Breast epithelium (tissue), 4 donors: Measurements from ENCODE around the gene INVS. TPM values are rescaled to one million over a fixed set of nuclear protein-coding genes. Genes with fewer than 3 reads are reported as not detected.
"Not testable (repeated sequence)": the region's sequence is repeated elsewhere in the genome, so short reads cannot be mapped to it uniquely, and the experiment has no call there.

Source experiments
- DNase-seq, 2 donors: peaks; one replicate each; pipeline ENCODE4 v3.0.0-alpha.2; 2019; ENCODE audit warnings: low spot score in 2 of 2
- H3K27ac ChIP-seq, 2 donors: fragments of 200-600 bp; sonication (generic) in 1 of 2; one replicate each; pipeline ENCODE4 v1.5.1; 2016 to 2019; ENCODE audit warnings: mild to moderate bottlenecking in 1 of 2
- H3K27me3 ChIP-seq, 2 donors: fragments of 200-600 bp; sonication (generic) in 1 of 2; one replicate each; pipeline versions ENCODE4 v1.5.1 to v1.6.0; 2017 to 2019; ENCODE audit warnings: control low read depth in 1 of 2, mild to moderate bottlenecking in 1 of 2
- H3K36me3 ChIP-seq: fragments of 200-600 bp; one replicate; pipeline ENCODE4 v1.5.1; 2019
- H3K4me1 ChIP-seq, 2 donors: fragments of 200-600 bp; sonication (generic); one replicate each; pipeline ENCODE4 v1.5.1; 2016 to 2019; ENCODE audit warnings: control low read depth in 1 of 2
- H3K4me3 ChIP-seq, 3 donors: fragments of 200-600 bp; sonication (generic); 1 replicate in 2 of 3; 2 replicates in 1 of 3; pipeline ENCODE4 v1.5.1; 2016 to 2019; ENCODE audit warnings: mild to moderate bottlenecking in 3 of 3, moderate library complexity in 2 of 3
- H3K9me3 ChIP-seq, 2 donors: fragments of 200-600 bp; sonication (generic) in 1 of 2; one replicate each; pipeline ENCODE4 v1.5.1; 2016 to 2019; ENCODE audit warnings: control low read depth in 1 of 2
- POLR2A ChIP-seq: fragments of 450-650 bp; IDR thresholded peaks from one replicate; pipeline ENCODE4 v1.6.1; 2016; ENCODE audit warnings: antibody characterized with exemption, mild to moderate bottlenecking, moderate library complexity
- POLR2AphosphoS5 ChIP-seq, 3 donors: sonication (generic); formaldehyde crosslinking; IDR thresholded peaks; one replicate each; pipeline ENCODE4 v1.6.1; 2017; ENCODE audit warnings: antibody characterized with exemption in 3 of 3
- intact Hi-C: fragments of 100-400 bp; cut with DNase I; formaldehyde crosslinking; loops from one replicate; pipeline ENCODE4 v1.15.1; 2023; ENCODE audit warnings: low total_unique reads
- total RNA-seq, 3 donors: library from RNA; depleted of rRNA; stranded (reverse); fragments of >200 nt; gene quantifications; one replicate each; pipeline ENCODE4 v1.1.0, GENCODE V29; 2016
- TF ChIP-seq, protein P1 (sequence below), 3 donors: fragments of 450-650 bp; IDR thresholded peaks; one replicate each; pipeline ENCODE4 v1.5.1; 2016 to 2017; ENCODE audit warnings: antibody characterized with exemption in 3 of 3, mild to moderate bottlenecking in 3 of 3, moderate library complexity in 3 of 3

Gene INVS
- total RNA-seq, 3 donors from 2014 or later = 30.7 to 36.0 (median 34.7) TPM

DNA sequence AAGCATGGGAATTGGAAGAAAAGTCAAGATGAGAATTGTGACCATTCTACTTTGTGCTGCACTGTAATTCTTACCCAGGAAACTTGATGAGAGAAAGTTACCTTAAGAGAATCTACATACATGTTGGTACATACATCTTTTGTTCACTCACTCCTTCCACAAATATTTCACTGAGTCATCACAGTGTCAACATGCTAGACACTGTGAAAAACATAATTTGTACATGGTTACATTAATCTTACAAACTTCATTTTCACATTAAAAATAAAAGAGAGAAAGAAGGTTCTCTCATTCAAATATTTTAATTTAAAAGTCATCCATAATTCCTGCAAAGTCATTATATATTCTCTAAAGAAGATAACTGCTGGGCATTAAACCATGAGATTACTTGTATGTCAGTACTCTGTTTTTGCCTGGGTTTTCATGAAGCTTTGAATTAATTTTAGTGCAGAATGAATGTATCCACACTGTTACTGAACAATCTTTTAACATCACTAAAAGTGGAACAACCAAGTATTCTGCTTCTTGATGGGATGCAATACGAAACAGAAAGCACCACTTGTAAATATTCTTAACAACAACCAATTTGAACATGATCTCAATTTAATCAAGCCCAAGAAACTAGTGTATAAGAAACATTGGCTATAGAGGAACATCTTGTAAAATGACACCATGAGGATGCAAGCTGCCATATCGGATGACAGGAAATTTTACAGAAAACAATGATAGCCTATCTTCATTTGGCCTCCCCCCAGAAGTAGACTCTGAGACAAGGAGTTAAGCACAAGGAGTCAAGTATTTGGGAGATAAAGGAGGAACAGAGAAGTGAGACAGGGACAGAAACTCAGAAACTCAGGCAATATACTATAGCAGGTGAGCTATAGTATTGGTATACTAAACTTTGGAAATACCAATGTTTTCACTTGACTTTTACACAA, 28.7 kb upstream of the INVS start:
- H3K4me3 ChIP-seq = no peak overlapping the region
- H3K9me3 ChIP-seq = no peaks in the 10 kb centered on the region
- H3K27me3 ChIP-seq = no peaks in the 10 kb centered on the region
- intact Hi-C loops = no loop called here
- H3K27ac ChIP-seq = no peak overlapping the region
- DNase-seq = no peak
- no peaks in the 10 kb centered on the region for H3K4me1 ChIP-seq
- TF ChIP-seq POLR2A = no peak
- TF ChIP-seq, protein P1, sequence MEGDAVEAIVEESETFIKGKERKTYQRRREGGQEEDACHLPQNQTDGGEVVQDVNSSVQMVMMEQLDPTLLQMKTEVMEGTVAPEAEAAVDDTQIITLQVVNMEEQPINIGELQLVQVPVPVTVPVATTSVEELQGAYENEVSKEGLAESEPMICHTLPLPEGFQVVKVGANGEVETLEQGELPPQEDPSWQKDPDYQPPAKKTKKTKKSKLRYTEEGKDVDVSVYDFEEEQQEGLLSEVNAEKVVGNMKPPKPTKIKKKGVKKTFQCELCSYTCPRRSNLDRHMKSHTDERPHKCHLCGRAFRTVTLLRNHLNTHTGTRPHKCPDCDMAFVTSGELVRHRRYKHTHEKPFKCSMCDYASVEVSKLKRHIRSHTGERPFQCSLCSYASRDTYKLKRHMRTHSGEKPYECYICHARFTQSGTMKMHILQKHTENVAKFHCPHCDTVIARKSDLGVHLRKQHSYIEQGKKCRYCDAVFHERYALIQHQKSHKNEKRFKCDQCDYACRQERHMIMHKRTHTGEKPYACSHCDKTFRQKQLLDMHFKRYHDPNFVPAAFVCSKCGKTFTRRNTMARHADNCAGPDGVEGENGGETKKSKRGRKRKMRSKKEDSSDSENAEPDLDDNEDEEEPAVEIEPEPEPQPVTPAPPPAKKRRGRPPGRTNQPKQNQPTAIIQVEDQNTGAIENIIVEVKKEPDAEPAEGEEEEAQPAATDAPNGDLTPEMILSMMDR (IDR thresholded peaks at IDR 0.05) = no peak
- TF ChIP-seq POLR2AphosphoS5 (IDR thresholded peaks at IDR 0.05) = no peak
- no peaks in the 10 kb centered on the region for H3K36me3 ChIP-seq

DNA sequence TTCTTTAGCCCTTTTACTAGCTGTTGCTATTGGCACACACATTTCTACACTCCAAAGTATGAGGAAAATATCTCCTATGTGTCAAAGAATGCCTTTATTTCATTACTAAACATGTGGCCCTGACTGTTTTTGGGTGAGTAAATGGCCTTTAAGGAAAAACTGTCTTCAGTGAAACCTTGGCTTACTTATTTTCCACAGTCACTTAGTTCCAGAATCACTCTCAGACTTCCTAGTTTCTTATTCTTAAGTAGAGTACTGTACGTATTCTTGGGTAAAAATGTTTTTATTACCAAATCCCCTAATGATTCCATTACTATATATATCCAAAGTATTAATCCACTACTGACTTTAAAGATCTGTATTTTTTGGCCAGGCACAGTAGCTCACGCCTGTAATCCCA, 27.8 kb upstream of the INVS start:
- no peaks in the 10 kb centered on the region for H3K36me3 ChIP-seq
- no peak for DNase-seq
- intact Hi-C loops = no loop called here
- no peaks in the 10 kb centered on the region for H3K27me3 ChIP-seq
- no peaks in the 10 kb centered on the region for H3K4me1 ChIP-seq
- TF ChIP-seq POLR2AphosphoS5 (IDR thresholded peaks at IDR 0.05) = no peak
- no peaks in the 10 kb centered on the region for H3K9me3 ChIP-seq
- H3K27ac ChIP-seq = no peak overlapping the region
- no peak overlapping the region for H3K4me3 ChIP-seq

DNA sequence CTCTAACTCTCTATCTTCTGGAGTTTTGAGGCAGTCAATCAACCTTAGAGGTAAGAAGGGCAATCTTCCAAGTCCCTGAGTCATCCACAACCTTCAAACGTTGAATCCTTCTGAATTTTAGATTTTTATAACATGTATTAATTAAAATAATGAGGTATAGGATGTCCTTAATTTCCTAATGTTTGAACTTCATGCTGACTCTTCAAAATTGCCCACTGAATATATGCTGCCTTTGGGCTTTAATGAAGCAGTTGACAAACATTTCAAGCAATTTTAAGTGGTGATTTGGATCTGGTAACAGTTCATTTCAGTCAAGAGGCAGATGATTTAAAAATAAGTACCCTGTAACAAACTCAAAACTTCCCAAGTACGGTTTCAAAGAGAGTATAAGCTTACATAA, 26.2 kb upstream of the INVS start:
- Histone ChIP-seq H3K4me1 (no peaks in the 10 kb centered on the region), H3K9me3 (no peaks in the 10 kb centered on the region), H3K27ac (no peak overlapping the region), H3K27me3 (no peaks in the 10 kb centered on the region), H3K4me3 (no peak overlapping the region), H3K36me3 (no peaks in the 10 kb centered on the region)
- no peak for DNase-seq
- intact Hi-C loops = no loop called here
- TF ChIP-seq POLR2AphosphoS5 (IDR thresholded peaks at IDR 0.05) (no peak), POLR2A (no peak)
- TF ChIP-seq, protein P1 (IDR thresholded peaks at IDR 0.05) = no peak

DNA sequence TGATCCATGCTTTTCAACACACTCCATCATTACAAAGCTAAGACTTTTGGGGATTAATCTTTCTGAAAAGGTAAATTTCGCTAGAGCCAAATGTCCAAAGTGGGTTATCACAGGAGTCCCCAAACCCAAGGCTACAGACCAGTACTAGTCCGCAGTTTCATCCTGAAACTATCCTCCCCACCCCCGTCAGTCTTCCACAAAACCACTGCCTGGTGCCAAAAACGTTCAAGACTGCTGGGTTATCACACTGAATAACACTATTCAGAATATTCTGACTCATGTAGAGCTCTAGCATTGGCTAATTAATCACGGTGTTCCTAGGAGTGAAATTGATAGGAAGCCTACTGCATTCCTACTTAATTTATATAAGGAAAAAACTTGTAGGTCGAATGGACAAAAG, 24.9 kb upstream of the INVS start:
- Histone ChIP-seq H3K27ac (no peak overlapping the region), H3K4me1 (no peaks in the 10 kb centered on the region), H3K4me3 (no peak overlapping the region), H3K36me3 (no peaks in the 10 kb centered on the region), H3K27me3 (no peaks in the 10 kb centered on the region), H3K9me3 (no peaks in the 10 kb centered on the region)
- intact Hi-C loops = no loop called here
- no peak for DNase-seq
- TF ChIP-seq POLR2A (no peak), POLR2AphosphoS5 (IDR thresholded peaks at IDR 0.05) (no peak)
- TF ChIP-seq, protein P1 (IDR thresholded peaks at IDR 0.05) = no peak

DNA sequence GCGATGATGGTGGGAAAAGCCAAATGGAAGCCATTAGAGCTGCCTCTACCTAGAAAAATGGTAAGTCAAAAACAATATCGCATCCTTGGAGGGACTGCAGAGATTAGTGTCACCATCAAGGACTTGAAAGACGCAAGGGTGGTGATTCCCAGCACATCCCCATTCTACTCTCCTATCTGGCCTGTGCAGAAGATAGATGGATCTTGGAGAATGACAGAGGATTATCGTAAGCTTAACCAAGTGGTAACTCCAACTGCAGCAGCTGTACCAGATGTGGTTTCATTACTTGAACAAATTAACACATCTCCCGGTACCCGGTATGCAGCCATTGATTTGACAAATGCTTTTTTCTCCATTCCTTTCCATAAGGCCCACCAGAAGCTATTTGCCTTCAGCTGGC, 24.1 kb upstream of the INVS start:
- DNase-seq = no peak
- no peak overlapping the region for H3K27ac ChIP-seq
- no peak for TF ChIP-seq POLR2AphosphoS5 (IDR thresholded peaks at IDR 0.05)
- TF ChIP-seq POLR2A = no peak
- TF ChIP-seq, protein P1 (IDR thresholded peaks at IDR 0.05) = no peak
- no peaks in the 10 kb centered on the region for H3K4me1 ChIP-seq
- H3K9me3 ChIP-seq = no peaks in the 10 kb centered on the region
- no peaks in the 10 kb centered on the region for H3K27me3 ChIP-seq
- no peak overlapping the region for H3K4me3 ChIP-seq
- intact Hi-C loops = no loop called here
- H3K36me3 ChIP-seq = no peaks in the 10 kb centered on the region

DNA sequence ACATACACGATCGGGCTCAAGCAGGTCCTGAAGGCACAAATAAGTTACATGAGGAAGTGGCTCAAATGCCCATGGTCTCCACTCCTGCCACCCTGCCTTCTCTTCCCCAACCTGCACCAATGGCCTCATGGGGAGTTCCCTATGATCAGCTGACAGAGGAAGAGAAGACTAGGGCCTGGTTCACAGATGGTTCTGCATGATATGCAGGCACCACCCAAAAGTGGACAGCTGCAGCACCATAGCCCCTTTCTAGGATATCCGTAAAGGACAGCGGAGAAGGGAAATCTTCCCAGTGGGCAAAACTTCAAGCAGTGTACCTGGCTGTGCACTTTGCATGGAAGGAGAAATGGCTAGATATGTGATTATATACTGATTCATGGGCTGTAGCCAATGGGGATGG, 22.8 kb upstream of the INVS start:
- H3K27me3 ChIP-seq, H3K4me3 ChIP-seq, H3K9me3 ChIP-seq, intact Hi-C loops, H3K4me1 ChIP-seq, H3K27ac ChIP-seq, H3K36me3 ChIP-seq, DNase-seq: not testable (repeated sequence)
